Fibroblast of lung (primary cell): Measurements from ENCODE around the gene TGM4.

ENCODE experiments used
- EZH2 ChIP-seq: IDR thresholded peaks from 2 replicates; pipeline ENCODE4 v1.5.1; 2012; ENCODE audit warnings: low read length, control low read depth, mild to moderate bottlenecking; ENCODE audit errors: missing control alignments
- TF ChIP-seq, protein P1 (sequence below), 2 donors: IDR thresholded peaks in 1 of 2; conservative IDR thresholded peaks in 1 of 2; 1 replicate in 1 of 2; 2 replicates in 1 of 2; pipeline ENCODE4 v1.5.1; 2011 to 2012; ENCODE audit warnings: low read length in 2 of 2, control low read depth in 1 of 2, inconsistent platforms in 1 of 2, low read depth in 1 of 2, mild to moderate bottlenecking in 1 of 2

DNA sequence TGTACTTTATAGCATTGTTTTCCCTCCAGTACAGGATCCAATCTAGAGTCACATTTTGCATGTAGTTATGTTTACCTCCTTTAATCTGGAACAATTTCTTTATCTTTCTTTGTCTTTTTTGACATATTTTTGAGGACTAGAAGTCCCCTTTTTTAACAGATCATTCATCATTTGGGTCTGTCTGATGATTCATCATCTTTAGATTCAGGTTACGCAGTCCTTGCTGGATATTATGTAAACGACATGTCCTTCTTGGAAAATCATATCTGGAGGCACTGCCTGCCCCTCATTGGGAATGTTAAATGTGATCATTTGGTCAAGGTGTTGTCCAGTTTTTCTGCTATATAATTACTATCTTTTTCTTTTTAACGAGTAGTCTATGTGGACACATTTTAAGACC, 18.3 kb downstream of the TGM4 start:
- TF ChIP-seq, protein P1, sequence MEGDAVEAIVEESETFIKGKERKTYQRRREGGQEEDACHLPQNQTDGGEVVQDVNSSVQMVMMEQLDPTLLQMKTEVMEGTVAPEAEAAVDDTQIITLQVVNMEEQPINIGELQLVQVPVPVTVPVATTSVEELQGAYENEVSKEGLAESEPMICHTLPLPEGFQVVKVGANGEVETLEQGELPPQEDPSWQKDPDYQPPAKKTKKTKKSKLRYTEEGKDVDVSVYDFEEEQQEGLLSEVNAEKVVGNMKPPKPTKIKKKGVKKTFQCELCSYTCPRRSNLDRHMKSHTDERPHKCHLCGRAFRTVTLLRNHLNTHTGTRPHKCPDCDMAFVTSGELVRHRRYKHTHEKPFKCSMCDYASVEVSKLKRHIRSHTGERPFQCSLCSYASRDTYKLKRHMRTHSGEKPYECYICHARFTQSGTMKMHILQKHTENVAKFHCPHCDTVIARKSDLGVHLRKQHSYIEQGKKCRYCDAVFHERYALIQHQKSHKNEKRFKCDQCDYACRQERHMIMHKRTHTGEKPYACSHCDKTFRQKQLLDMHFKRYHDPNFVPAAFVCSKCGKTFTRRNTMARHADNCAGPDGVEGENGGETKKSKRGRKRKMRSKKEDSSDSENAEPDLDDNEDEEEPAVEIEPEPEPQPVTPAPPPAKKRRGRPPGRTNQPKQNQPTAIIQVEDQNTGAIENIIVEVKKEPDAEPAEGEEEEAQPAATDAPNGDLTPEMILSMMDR (conservative IDR thresholded peaks at IDR 0.05 in 1 of 2, IDR thresholded peaks at IDR 0.05 in 1 of 2; ENCODE audit: low read depth in 1 of 2, low read length in 2 of 2), result no peak
- TF ChIP-seq EZH2, result no peak
